Vagina (tissue), 2 donors: ENCODE data around the gene ARAP1. TPM values are rescaled to one million over a fixed set of nuclear protein-coding genes. Genes with fewer than 3 reads are reported as not detected.

Experiments
- DNase-seq, 2 donors: peaks; one replicate each; pipeline ENCODE4 v3.0.0-alpha.2; 2017; ENCODE audit errors: extremely low spot score in 2 of 2
- H3K27ac ChIP-seq: fragments of 200-600 bp; sonication (generic); one replicate; pipeline ENCODE4 v1.5.1; 2019
- H3K27me3 ChIP-seq: fragments of 200-600 bp; sonication (generic); one replicate; pipeline ENCODE4 v1.5.1; 2019
- H3K36me3 ChIP-seq, 2 donors: fragments of 200-600 bp; sonication (generic); one replicate each; pipeline ENCODE4 v1.5.1; 2017 to 2019
- H3K4me1 ChIP-seq: fragments of 200-600 bp; sonication (generic); one replicate; pipeline ENCODE4 v1.5.1; 2019
- H3K4me3 ChIP-seq, 2 donors: fragments of 200-600 bp; sonication (generic); 1 replicate in 1 of 2; 2 replicates in 1 of 2; pipeline ENCODE4 v1.5.1; 2016 to 2019
- H3K9me3 ChIP-seq: fragments of 200-600 bp; sonication (generic); one replicate; pipeline ENCODE4 v1.5.1; 2019
- POLR2A ChIP-seq, 2 donors: fragments of 450-650 bp; IDR thresholded peaks; one replicate each; pipeline ENCODE4 v1.6.1; 2017; ENCODE audit warnings: antibody characterized with exemption in 2 of 2, mild to moderate bottlenecking in 2 of 2, moderate library complexity in 2 of 2
- POLR2AphosphoS5 ChIP-seq, 2 donors: sonication (generic); formaldehyde crosslinking; IDR thresholded peaks; one replicate each; pipeline ENCODE4 v1.9.0; 2017; ENCODE audit warnings: antibody characterized with exemption in 2 of 2, mild to moderate bottlenecking in 2 of 2, low read depth in 1 of 2; ENCODE audit not compliant: insufficient read depth in 1 of 2
- intact Hi-C: fragments of 100-400 bp; cut with DNase I; formaldehyde crosslinking; loops from one replicate; pipeline ENCODE4 v1.15.1; 2023
- total RNA-seq: library from RNA; depleted of rRNA; stranded (reverse); fragments of >200 nt; gene quantifications from one replicate; pipeline ENCODE4 v1.2.3, GENCODE V29; 2016
- TF ChIP-seq, protein P1 (sequence below), 3 experiments: fragments of 450-650 bp in 2 of 3; fragments of 200-600 bp in 1 of 3; sonication (generic) in 1 of 3; IDR thresholded peaks; one replicate each; pipeline ENCODE4 v1.5.1; 2017 to 2019; ENCODE audit warnings: antibody characterized with exemption in 3 of 3, mild to moderate bottlenecking in 2 of 3, moderate library complexity in 2 of 3

Gene ARAP1
- total RNA-seq, 1 donor from 2014 or later = 59.2 TPM

GRCh38 chr11:72771507-72771906 is 19.3 kb upstream of the ARAP1 start:
- H3K27ac ChIP-seq = peak overlapping the region; percentile 72
- no peak overlapping the region for H3K4me3 ChIP-seq
- intact Hi-C loops = no loop called here
- no peaks in the 10 kb centered on the region for H3K36me3 ChIP-seq
- TF ChIP-seq POLR2AphosphoS5 (IDR thresholded peaks at IDR 0.05; ENCODE audit: insufficient read depth in 1 of 2, low read depth in 1 of 2) (no peak), POLR2A (IDR thresholded peaks at IDR 0.05) (no peak)
- TF ChIP-seq, protein P1, sequence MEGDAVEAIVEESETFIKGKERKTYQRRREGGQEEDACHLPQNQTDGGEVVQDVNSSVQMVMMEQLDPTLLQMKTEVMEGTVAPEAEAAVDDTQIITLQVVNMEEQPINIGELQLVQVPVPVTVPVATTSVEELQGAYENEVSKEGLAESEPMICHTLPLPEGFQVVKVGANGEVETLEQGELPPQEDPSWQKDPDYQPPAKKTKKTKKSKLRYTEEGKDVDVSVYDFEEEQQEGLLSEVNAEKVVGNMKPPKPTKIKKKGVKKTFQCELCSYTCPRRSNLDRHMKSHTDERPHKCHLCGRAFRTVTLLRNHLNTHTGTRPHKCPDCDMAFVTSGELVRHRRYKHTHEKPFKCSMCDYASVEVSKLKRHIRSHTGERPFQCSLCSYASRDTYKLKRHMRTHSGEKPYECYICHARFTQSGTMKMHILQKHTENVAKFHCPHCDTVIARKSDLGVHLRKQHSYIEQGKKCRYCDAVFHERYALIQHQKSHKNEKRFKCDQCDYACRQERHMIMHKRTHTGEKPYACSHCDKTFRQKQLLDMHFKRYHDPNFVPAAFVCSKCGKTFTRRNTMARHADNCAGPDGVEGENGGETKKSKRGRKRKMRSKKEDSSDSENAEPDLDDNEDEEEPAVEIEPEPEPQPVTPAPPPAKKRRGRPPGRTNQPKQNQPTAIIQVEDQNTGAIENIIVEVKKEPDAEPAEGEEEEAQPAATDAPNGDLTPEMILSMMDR (IDR thresholded peaks at IDR 0.05) = no peak
- H3K27me3 ChIP-seq = no peaks in the 10 kb centered on the region
- H3K9me3 ChIP-seq = no peaks in the 10 kb centered on the region
- H3K4me1 ChIP-seq = peaks cover 49% of the 10 kb centered on the region
- DNase-seq = no peak

- DNase-seq = no peak
- Histone ChIP-seq H3K36me3 (no peaks in the 10 kb centered on the region), H3K4me3 (no peak overlapping the region), H3K27ac (no peak overlapping the region), H3K4me1 (peaks cover 48% of the 10 kb centered on the region), H3K9me3 (no peaks in the 10 kb centered on the region), H3K27me3 (no peaks in the 10 kb centered on the region)
- intact Hi-C loops = no loop called here
- TF ChIP-seq, protein P1 (IDR thresholded peaks at IDR 0.05) = no peak
- TF ChIP-seq POLR2A (IDR thresholded peaks at IDR 0.05) (no peak), POLR2AphosphoS5 (IDR thresholded peaks at IDR 0.05; ENCODE audit: insufficient read depth in 1 of 2, low read depth in 1 of 2) (no peak)
Measured at GRCh38 chr11:72770799-72771198, 18.6 kb upstream of the ARAP1 start.

GRCh38 chr11:72769680-72770079 is 17.5 kb upstream of the ARAP1 start:
- Histone ChIP-seq H3K36me3 (no peaks in the 10 kb centered on the region), H3K27ac (no peak overlapping the region), H3K27me3 (no peaks in the 10 kb centered on the region), H3K4me3 (no peak overlapping the region), H3K4me1 (peaks cover 37% of the 10 kb centered on the region), H3K9me3 (no peaks in the 10 kb centered on the region)
- no peak for DNase-seq
- TF ChIP-seq POLR2AphosphoS5 (IDR thresholded peaks at IDR 0.05; ENCODE audit: insufficient read depth in 1 of 2, low read depth in 1 of 2) = no peak
- TF ChIP-seq POLR2A (IDR thresholded peaks at IDR 0.05) = no peak
- TF ChIP-seq, protein P1 (IDR thresholded peaks at IDR 0.05) = no peak
- intact Hi-C loops = no loop called here

- no peak for DNase-seq
- Histone ChIP-seq H3K9me3 (no peaks in the 10 kb centered on the region), H3K4me1 (peaks cover 26% of the 10 kb centered on the region), H3K27ac (no peak overlapping the region), H3K27me3 (no peaks in the 10 kb centered on the region), H3K4me3 (no peak overlapping the region), H3K36me3 (no peaks in the 10 kb centered on the region)
- no peak for TF ChIP-seq POLR2A (IDR thresholded peaks at IDR 0.05)
- TF ChIP-seq, protein P1 (IDR thresholded peaks at IDR 0.05) = no peak
- no peak for TF ChIP-seq POLR2AphosphoS5 (IDR thresholded peaks at IDR 0.05; ENCODE audit: insufficient read depth in 1 of 2, low read depth in 1 of 2)
- intact Hi-C loops = no loop called here
Measured at GRCh38 chr11:72768581-72768980, 16.4 kb upstream of the ARAP1 start.

DNA sequence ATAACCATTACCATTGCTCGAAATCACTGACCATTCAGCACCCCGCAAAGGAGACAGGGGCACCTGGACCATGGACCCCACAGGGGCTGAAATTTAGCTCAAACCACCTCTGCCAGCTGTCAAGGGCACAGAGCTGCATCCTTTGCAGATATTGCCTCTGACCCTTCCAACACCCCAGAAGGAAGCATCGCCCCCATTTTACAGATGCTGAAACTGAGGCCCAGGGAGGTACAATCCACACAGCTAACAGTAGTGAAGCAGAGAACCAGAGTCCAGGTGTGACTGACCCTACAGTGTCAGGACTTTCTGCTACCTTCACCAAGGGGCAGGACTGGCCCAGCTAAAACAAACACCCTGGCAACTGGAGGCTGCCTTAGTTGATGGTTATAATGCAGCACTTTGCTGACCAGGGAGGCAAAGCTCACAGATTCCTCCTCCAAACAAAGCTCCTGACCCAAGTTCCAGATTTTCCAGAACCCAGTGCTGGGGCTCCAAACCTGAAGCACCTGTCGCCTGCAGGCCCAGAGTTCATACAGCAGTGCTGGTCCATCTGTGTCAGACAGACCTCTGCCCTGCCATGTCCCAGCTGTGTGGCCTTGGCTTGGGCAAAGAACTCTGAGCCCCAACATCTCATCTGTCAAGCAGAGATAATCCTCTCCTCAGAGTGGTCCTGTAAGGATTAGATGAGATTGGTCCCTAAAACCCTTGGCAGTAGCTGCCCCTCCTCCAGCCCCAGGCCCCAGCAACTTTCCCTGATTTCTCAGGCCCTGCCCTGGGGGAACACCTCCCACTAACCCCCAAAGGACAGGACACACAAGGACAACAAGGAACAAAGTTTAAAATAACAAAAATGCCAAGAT is 15.2 kb upstream of the ARAP1 start:
- Histone ChIP-seq H3K27ac (no peak overlapping the region), H3K4me3 (no peak overlapping the region), H3K27me3 (no peaks in the 10 kb centered on the region), H3K9me3 (no peaks in the 10 kb centered on the region), H3K4me1 (peaks cover 15% of the 10 kb centered on the region), H3K36me3 (no peaks in the 10 kb centered on the region)
- TF ChIP-seq, protein P1 (IDR thresholded peaks at IDR 0.05) = no peak
- TF ChIP-seq POLR2A (IDR thresholded peaks at IDR 0.05) (no peak), POLR2AphosphoS5 (IDR thresholded peaks at IDR 0.05; ENCODE audit: insufficient read depth in 1 of 2, low read depth in 1 of 2) (no peak)
- no peak for DNase-seq
- intact Hi-C loops = no loop called here
